OCI-LY7 (cell line): ENCODE measurements around the gene RPL41.

Experiments
- CTCF ChIP-seq: fragments of 200-600 bp; sonication (generic); conservative IDR thresholded peaks from 2 replicates; pipeline ENCODE4 v1.5.1; 2014; ENCODE audit warnings: mild to moderate bottlenecking, antibody characterized with exemption, low read length, moderate library complexity, mixed read lengths
- EZH2phosphoT487 ChIP-seq: fragments of 200-600 bp; sonication (generic); IDR thresholded peaks from 2 replicates; pipeline ENCODE4 v1.6.1; 2018; ENCODE audit warnings: low read depth, borderline replicate concordance, mild to moderate bottlenecking, mixed run types, antibody characterized with exemption, low read length, moderate library complexity, mixed read lengths

- TF ChIP-seq CTCF (no peak), EZH2phosphoT487 (no peak)
Measured at GRCh38 chr12:56118688-56119357, 2.4 kb downstream of the RPL41 start.
